IPS DF 4.7 (cell line): ENCODE measurements around the gene C6orf89.
A peak's percentile ranks its signal among the peaks of the same experiment; 100 is the strongest.
"Not testable (repeated sequence)": the region's sequence is repeated elsewhere in the genome, so short reads cannot be mapped to it uniquely, and the experiment has no call there.

Source experiments
- DNase-seq: peaks from one replicate; pipeline ENCODE4 v3.0.0-alpha.2; 2013; ENCODE audit warnings: low spot score; ENCODE audit errors: extremely low read depth

The C6orf89 gene

DNA sequence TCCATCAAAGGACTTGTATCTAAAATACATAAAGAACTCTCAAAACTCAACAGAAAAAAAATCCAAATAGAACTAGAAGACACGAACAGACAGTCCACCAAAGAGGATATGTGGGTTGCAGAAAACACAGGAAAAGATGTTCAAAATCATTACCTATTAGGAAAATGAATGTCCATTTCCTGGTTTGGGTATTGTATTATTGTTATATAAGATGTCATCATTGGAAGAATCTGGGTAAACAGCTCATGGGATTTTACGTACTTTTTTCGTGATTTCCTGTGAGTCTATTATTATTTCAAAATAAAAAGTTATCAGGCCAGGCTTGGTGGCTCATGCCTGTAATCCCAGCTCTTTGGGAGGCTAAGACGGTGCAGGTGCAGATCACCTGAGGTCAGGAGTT is 59.5 kb downstream of the C6orf89 start:
- no peak for DNase-seq

DNA sequence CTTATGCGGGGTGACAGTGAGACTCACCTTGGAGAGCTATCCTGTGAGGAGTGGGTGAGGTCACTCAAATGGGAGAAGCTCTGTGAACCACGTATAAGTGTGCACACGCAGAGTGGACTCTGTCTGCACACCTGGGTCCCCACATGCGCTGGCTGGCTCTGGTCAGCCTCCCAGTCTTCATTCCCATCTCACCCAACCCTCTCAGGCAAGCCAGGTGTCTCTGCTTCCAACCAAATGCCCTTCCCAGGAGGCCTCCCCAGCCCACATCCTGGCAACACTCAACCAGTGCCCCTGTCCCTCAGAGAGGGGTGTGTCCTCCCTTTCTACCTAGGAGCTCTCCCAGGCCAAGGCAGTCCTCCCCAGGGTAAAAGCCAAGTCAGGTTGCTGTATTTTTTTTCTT is 60.8 kb downstream of the C6orf89 start:
- DNase-seq: no peak

DNA sequence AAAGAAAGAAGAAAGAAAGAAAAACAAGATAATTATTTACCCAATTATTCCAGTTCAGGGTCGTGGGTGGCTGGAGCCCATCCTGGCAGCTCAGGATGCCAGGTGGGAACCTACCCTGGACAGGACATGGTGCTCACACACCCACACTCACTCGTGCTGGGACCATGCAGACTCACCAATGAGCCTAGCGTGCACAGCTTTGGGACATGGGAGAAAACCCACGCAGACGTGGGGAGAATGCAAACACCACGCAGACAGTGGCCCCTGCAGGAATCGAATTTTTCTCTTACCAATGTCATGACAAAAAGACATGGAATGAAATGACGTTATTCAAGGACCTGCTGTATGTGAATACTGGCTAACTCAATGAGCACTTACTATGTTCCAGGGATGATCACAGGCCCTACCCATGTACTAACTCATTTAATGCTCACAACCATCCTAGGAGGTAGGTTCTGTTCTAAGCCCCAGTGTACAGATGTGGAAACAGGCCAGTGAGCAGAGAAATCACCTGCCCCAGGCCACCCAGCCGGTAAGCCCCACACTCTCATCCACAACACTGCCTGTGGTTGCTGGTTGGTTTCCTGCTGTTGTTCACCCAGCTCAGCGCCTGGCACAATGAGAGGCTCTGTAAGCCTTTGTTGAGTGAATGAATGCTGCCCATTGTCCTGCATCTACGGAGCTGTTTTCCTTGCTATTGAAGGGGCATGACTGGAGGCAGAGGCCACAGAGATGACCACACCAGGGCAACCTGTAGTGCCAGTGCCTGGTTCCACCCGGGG is 62.0 kb downstream of the C6orf89 start:
- no peak for DNase-seq

DNA sequence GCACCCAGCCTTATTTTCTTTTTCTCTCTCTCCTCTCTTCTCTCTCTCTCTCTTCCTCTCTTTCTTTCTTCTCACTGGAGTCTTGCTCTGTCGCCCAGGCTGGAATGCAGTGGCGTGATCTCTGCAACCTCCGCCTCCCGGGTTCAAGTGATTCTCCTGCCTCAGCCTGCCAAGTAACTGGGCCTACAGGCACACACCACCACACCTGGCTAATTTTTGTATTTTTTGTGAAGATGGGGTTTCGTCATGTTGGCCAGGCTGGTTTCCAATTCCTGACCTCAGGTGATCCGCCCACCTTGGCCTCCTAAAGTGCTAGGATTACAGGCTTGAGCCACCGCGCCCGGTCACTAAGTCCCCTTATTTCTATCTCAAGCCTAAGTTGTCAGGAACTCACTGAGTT is 63.3 kb downstream of the C6orf89 start:
- DNase-seq: not testable (repeated sequence)

DNA sequence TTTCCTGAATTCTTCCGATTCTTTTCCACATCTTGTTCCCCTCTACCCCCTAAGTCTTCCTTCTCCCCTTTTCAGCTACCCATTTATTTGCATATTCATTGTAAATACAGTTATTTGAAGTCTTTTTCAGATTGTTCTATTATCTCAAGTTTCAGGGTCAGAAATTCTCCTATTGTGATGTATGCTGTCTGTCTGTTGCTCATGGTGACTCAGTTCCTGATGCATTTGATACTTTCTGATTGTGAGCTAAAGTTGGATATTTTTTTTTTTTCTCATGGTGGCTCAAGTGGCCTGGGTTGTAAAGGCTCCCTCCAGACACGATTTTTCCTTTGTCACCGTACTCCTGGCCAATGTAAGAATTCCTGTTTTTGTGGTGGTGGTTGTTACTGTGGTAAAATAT is 63.9 kb downstream of the C6orf89 start:
- DNase-seq: no peak

DNA sequence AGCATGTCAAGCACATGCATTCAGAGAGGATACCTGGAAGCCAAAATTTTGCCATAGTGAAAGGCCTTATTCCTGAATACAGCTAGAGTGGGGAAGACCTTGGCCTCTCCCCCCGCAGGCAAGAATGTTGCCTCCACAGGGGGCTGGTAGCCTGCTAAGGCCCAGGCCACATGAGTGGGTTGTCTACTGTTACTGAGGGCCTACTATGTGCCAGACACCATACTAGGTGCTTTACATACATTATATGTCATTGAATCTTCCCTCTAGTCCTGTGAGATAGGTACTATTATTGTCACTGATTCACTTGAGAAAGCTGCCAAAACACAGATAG is 68.1 kb downstream of the C6orf89 start:
- DNase-seq: no peak

DNA sequence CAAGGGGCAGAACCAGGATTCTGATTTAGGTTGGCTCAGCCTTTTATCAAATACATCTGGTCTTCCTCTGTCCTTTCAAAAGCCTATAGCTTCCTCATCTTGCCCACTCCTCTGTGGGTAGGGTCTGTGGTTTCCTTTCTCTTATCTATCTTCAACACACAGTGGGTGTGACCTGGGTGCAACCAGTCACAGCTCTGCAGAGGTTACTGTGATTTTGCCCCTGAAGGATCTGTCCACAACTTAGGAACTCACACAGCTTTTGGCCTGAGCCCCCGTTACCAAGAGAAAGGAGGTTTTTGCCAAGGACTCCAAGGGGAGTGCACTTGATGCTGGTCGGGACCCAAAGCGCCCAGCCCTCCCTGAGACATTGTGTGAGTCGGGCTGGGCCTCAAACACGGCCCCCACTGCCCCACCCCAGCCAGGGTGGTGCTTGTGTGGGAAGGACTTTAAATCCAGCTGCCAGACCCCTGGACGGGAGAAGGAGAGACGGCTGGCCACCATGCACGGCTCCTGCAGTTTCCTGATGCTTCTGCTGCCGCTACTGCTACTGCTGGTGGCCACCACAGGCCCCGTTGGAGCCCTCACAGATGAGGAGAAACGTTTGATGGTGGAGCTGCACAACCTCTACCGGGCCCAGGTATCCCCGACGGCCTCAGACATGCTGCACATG is 68.6 kb downstream of the C6orf89 start, which contains the start of gene PI16:
Gene PI16, plus strand, starts transcription at position 477 of the 670 bp plus-strand sequence. Its CDS starts 23 bp downstream, at position 500.
- DNase-seq: no peak

DNA sequence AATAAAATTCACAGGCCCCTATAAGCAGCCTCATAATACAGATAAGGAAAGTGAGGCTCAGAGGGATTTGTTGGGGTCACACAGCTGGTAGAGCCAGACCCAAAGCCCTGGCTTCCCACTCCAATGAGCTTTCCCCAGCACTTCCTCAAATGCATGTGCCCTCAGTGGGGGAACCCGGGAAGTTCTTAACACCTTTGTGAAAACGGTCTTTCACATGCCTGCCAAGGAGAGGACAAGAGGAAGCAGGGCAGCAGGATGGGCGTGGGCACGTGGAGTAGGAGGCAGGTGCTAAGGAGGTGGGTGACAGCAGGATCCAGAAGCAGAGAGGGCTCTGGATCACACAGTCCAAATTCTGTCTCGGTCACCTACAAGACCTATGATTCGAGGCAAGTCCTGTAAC is 69.4 kb downstream of the C6orf89 start:
- no peak for DNase-seq

DNA sequence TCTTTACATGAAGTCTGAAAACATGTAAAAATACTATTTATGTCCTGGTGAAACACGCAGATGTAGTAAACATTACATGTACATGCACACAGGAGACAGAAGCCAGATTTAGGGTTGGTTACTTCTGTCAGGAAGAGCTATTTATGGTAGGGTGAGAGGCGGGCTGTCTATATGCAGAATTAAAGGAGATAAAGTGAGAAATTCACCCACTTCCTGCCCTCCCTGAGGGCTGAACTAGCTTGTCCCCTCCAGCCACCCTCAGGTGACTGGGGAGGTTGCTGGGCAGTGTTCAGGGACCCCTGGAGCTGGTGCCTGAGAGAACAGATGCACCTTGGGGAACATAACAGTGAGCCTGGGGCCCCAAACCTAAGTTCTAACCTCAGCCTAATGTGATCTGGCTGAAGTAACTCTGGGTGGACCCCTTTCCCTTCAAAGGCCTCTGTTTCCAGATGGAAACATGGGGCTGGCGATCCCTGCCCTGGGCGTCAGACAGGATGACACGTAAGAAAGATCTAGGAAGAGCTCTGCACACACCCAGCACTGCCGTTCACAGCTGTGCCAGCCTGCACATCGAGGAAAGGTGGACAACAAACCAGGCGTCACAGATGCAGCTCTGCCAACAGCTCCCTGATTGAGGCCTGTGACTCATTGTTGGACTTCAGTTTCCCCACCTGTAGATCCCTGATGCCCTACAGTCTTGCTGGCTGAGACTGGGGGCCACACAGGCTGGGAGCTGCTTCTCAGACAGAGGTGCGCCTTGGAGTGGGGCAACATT is 70.1 kb downstream of the C6orf89 start:
- no peak for DNase-seq

DNA sequence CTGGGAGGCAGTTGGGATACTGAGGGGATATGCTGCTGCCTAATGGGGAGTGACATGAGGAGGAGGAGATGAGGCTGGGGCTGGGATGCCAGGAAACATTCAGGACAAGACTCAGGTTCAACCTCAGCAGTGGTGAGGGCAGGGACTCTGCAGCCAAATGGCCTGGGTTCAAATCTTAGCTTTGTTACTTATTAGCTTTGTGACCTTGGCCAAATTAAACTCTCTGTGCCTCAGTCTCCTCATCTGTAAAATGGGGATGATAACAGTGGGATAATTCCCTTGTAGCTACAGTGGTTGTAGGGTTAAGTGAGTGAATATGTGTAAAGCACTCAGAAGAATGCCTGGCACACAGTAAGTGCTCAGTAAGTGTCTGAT is 70.7 kb downstream of the C6orf89 start:
- DNase-seq: no peak

DNA sequence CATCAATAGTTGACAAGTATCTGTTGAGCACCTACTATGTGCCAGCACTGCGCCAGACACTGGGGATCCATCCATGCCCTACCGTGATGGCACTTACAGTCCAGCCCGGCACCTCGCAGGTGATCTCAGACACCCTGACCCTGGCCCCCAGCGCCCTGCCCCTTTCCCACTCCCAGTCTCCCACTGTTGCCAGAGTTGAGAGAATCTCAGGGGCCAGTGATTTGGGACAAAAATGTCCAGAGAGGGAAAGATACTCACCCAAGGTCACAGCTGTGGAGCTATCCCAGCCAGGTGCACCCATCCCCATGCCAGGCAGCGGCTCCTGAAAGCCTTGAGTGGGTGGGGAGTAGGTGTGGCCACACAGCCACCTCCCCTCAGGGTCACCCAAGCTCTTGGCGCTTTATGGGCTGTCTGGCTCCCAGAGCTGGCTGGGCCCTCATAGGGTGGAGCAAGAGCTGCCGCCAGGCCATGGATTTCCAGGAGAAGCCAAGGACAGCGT is 72.1 kb downstream of the C6orf89 start:
- no peak for DNase-seq

DNA sequence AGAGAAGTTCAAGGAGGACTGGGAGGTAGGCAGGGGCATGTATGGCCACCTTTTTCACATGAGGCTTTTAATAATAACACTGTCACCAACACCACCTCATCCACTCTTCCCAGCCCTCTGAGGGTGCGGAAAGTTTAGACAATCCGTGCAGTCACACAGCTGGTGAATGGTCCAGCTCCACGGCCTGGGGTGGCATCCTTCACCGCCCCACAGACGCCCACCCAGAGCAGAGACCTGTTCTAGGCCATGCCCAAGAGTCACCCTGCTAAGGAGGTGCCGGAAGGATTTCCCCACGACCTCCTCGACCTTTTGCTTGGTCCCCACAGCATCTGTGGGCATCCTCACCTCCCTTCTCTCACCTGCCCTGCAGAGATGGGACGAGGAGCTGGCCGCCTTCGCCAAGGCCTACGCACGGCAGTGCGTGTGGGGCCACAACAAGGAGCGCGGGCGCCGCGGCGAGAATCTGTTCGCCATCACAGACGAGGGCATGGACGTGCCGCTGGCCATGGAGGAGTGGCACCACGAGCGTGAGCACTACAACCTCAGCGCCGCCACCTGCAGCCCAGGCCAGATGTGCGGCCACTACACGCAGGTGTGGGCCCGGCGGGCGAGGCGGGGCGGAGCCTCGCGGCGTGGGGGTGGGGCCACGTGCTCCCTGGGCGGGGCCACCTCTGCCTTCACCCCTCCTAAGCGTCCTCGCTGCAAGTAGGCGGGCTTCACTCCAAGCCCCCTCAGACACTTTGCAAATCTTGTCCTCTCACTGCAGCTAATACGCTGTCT is 73.2 kb downstream of the C6orf89 start:
- no peak for DNase-seq

DNA sequence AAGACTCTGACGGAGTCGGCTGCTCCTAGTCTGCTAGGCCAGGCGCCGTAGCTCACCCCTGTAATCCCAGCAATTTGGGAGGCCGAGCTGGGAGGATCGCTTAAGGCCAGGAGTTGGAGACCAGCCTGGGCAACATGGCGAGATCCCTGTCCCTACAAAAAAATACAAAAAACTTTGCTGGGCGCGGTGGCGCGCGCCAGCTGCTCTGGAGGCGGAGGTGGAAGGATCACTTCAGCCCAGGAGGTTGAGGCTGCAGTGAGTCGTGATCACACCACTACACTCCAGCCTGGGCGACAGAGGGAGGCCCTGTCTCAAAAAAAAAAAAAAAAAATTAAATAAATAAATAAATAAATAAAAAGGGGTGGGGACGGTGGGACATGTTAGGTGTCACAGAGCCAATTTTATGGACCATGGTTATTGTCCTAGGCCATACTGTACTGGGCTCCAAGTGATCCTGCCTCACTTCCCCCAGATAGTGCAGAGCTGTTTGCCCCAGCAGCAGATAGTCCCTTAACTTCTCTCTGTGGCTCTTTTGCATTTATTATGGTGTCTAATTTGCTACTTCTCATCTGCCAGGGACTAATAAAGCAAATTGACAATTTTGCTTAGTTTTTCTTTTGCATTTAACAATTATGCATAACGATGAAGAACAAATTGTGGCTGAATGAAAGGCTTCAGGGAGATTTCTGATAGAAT is 74.0 kb downstream of the C6orf89 start:
- no peak for DNase-seq

DNA sequence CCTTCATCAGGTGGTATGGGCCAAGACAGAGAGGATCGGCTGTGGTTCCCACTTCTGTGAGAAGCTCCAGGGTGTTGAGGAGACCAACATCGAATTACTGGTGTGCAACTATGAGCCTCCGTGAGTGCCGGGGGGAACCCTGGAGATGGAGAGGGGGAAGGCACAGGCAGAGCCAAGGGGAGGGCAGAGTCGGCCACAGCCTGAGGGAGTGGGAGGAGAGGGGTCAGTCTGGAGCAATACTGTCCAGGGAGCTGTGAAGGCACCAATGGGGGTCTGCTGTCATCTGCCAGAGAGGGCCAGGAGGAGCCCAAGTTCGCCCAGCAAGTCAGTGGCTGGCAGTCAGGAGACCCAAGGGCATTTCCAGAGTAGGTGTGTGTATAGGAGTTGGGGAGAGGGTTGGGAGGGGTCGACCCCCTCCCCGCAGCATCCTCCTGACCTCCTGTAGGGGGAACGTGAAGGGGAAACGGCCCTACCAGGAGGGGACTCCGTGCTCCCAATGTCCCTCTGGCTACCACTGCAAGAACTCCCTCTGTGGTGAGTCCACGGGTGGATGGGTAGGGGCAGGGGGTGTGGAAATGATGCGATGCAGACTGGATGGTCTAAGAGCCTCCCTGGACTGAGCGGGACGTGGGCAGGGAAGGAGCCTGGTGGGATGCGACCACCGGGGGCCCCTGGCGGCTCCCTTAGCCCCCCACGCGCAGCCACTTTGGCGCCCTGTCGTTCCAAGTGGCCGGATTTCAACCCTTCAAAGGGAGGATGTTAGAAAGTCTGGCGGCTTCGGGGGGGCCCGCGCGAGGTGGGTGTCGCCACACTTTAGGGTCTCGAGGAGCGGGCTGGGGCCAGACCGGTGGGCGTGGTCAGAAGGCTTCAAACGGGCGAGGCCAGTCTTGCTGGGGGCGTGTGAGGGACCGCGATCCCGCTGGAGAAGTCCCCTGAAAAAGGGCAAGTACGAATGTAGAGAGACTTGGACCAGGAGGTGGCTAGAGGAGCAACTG is 76.0 kb downstream of the C6orf89 start:
- DNase-seq: no peak

DNA sequence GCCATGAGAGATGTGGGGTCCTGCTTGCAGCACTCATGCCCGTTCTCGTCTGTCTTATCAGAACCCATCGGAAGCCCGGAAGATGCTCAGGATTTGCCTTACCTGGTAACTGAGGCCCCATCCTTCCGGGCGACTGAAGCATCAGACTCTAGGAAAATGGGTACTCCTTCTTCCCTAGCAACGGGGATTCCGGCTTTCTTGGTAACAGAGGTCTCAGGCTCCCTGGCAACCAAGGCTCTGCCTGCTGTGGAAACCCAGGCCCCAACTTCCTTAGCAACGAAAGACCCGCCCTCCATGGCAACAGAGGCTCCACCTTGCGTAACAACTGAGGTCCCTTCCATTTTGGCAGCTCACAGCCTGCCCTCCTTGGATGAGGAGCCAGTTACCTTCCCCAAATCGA is 77.1 kb downstream of the C6orf89 start:
- peak; percentile 83 for DNase-seq

DNA sequence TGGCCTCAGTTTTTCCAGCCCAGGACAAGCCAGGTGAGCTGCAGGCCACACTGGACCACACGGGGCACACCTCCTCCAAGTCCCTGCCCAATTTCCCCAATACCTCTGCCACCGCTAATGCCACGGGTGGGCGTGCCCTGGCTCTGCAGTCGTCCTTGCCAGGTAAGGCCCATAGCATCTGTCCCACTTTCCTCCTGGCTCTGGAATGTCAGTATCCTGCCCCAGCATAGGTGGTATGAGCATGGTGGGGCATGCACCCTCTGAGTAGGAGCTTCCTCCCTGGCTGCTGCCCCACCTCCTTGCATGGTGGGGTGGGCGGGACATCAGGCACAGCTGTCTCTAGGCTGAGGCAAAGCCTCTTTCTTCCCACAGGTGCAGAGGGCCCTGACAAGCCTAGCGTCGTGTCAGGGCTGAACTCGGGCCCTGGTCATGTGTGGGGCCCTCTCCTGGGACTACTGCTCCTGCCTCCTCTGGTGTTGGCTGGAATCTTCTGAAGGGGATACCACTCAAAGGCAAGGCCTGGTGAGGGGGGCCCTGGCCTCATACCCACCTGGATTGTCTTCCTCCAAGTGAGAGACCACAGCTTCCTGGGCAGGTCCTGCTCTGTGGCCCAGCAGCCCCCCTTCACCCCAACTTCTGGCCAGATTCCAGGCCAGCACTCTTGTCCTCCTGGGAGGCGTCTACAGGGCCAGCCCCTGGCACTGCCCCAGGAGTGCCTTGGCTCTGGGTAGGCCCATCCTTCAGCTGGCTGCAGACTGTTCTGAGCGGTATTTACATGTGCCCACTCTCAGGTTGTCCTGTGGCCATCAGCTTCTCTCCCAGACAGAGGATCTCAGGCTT is 77.9 kb downstream of the C6orf89 start:
- DNase-seq: no peak

DNA sequence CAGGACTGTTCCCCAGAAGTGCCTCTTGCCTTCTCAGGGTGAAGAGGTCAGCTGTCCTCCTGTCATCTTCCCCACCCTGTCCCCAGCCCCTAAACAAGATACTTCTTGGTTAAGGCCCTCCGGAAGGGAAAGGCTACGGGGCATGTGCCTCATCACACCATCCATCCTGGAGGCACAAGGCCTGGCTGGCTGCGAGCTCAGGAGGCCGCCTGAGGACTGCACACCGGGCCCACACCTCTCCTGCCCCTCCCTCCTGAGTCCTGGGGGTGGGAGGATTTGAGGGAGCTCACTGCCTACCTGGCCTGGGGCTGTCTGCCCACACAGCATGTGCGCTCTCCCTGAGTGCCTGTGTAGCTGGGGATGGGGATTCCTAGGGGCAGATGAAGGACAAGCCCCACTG is 78.6 kb downstream of the C6orf89 start:
- no peak for DNase-seq

DNA sequence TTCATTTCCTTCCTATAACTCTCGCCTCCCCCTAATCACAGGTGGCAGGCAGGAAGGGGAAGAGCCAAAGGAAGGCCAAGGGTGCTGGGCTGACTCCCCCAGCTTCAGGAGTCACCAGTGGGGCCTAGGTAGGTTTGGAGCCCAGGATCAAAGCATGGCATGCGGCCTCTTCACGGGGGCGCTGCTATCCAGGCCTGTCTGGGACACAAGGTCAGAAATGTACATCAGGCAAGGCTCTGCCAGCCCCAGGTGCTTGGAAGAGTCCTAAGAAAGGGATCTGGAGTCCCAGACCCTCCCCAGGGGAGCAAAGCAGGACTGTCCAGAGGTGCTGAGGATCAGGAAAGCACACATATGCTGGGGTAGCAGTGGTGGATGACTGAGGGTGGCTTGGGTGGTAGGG is 79.2 kb downstream of the C6orf89 start:
- no peak for DNase-seq

DNA sequence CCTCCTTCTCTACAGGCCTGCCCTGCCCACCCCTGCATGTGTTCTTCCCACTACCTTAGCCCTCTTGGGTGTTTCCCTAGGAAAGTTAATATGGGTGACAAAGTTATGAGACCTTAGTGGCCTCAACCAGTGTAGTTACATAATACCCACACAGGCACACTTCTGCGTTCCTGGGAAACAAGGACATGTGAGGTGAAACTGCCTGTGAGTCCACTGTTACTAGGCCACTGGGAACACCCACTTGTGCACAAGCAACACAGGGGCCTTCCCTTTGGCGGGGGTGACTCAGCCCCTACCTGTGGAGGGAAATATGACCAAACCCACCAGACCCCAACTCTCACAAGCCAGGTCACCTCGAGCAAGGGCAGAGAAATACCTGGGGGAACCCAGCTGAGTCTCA is 81.5 kb downstream of the C6orf89 start:
- no peak for DNase-seq
